Measurements from ENCODE around the gene DOCK11.
"Not testable (repeated sequence)": the region's sequence is repeated elsewhere in the genome, so short reads cannot be mapped to it uniquely, and the experiment has no call there.

Gene DOCK11

DNA sequence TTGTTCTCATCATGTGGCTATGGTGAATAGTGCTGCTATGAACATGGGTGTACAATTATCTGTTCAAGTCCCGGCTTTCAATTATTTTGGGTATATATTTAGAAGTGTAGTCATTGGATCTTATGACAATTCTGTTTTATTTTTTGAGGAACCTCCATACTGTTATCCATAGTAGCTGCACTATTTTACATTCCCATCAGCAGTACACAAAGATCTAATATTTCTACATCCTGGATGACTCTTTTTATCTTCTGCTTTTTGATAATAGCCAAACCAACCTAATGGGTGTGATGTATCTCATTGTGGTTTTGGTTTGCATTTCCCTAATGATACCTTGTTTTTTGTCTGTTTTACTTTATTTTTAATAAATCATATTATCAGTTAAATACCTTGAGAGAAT, 218.9 kb downstream of the DOCK11 start (continued):
- TF ChIP-seq, protein P1, sequence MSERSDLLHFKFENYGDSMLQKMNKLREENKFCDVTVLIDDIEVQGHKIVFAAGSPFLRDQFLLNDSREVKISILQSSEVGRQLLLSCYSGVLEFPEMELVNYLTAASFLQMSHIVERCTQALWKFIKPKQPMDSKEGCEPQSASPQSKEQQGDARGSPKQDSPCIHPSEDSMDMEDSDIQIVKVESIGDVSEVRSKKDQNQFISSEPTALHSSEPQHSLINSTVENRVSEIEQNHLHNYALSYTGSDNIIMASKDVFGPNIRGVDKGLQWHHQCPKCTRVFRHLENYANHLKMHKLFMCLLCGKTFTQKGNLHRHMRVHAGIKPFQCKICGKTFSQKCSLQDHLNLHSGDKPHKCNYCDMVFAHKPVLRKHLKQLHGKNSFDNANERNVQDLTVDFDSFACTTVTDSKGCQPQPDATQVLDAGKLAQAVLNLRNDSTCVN (tag by site-specific recombination; optimal IDR thresholded peaks at IDR 0.05), result no peak
- TF ChIP-seq REPIN1 (tag by site-specific recombination; IDR thresholded peaks at IDR 0.05; ENCODE audit: low read depth) (no peak), ZNF610 (tag by site-specific recombination; IDR thresholded peaks at IDR 0.05; ENCODE audit: borderline replicate concordance) (no peak), ZNF394 (tag by site-specific recombination; IDR thresholded peaks at IDR 0.05; ENCODE audit: borderline replicate concordance) (no peak), ZNF571 (tag by site-specific recombination; IDR thresholded peaks at IDR 0.05) (no peak), BCL11B (tag by site-specific recombination; IDR thresholded peaks at IDR 0.05; ENCODE audit: low read depth) (no peak)

DNA sequence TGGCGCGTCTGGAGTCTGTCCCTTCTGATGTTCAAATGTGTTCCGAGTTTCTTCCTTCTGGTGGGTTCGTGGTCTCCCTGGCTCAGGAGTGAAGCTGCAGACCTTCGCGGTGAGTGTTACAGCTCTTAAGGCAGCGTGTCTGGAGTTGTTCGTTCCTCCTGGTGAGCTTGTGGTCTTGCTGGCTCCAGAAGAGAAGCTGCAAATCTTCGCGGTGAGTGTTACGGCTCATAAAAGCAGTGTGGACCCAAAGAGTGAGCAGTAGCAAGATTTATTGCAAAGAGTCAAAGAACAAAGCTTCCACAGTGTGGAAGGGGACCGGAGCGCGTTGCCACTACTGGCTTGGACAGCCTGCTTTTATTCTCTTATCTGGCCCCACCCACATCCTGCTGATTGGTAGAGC, 220.3 kb downstream of the DOCK11 start:
- H3K36me3 ChIP-seq (ENCODE audit: control insufficient read depth in 2 of 2, insufficient read depth in 1 of 2, low read length in 2 of 2); H3K4me1 ChIP-seq (ENCODE audit: control insufficient read depth, insufficient read depth, low read length); H3K27ac ChIP-seq (ENCODE audit: extremely low read depth, low read depth, low read length); H3K9me3 ChIP-seq (ENCODE audit: control insufficient read depth, insufficient read depth, low read depth, low read length); H3K4me3 ChIP-seq (ENCODE audit: low read depth, low read length); POLR2A ChIA-PET: not testable (repeated sequence)
- CTCF ChIA-PET, result interaction anchor here (0.6 kb wide), 1 partner anchor 1848 kb away, joined by 3 read pairs; no protein-coding TSS in a partner anchor

GRCh38 chrX:118716833-118717232, 221.2 kb downstream of the DOCK11 start:
- H3K4me3 ChIP-seq (ENCODE audit: low read depth, low read length); H3K36me3 ChIP-seq (ENCODE audit: control insufficient read depth in 2 of 2, insufficient read depth in 1 of 2, low read length in 2 of 2); POLR2A ChIA-PET; H3K27ac ChIP-seq (ENCODE audit: extremely low read depth, low read depth, low read length); CTCF ChIA-PET; H3K9me3 ChIP-seq (ENCODE audit: control insufficient read depth, insufficient read depth, low read depth, low read length); H3K4me1 ChIP-seq (ENCODE audit: control insufficient read depth, insufficient read depth, low read length): not testable (repeated sequence)

GRCh38 chrX:118717678-118718391, 222.2 kb downstream of the DOCK11 start:
- ChIA-PET POLR2A (no interaction called here), CTCF (no interaction called here)
- Histone ChIP-seq H3K27ac (ENCODE audit: extremely low read depth, low read depth, low read length) (no peak overlapping the region), H3K4me3 (ENCODE audit: low read depth, low read length) (no peak overlapping the region), H3K36me3 (ENCODE audit: control insufficient read depth in 2 of 2, insufficient read depth in 1 of 2, low read length in 2 of 2) (no peaks in the 10 kb centered on the region), H3K9me3 (ENCODE audit: control insufficient read depth, insufficient read depth, low read depth, low read length) (no peaks in the 10 kb centered on the region), H3K4me1 (ENCODE audit: control insufficient read depth, insufficient read depth, low read length) (no peaks in the 10 kb centered on the region)
- TF ChIP-seq ZFP37 (tag by site-specific recombination; IDR thresholded peaks at IDR 0.05) (no peak), RBAK (tag by site-specific recombination; IDR thresholded peaks at IDR 0.05) (no peak), ZNF426 (tag by site-specific recombination; IDR thresholded peaks at IDR 0.05) (no peak), TCF7L2 (IDR thresholded peaks at IDR 0.05; ENCODE audit: borderline replicate concordance, low read depth, low read length) (no peak), ZFP3 (tag by site-specific recombination; IDR thresholded peaks at IDR 0.05; ENCODE audit: low read depth) (no peak), ZNF174 (tag by site-specific recombination; IDR thresholded peaks at IDR 0.05) (no peak), ZNF121 (tag by site-specific recombination; IDR thresholded peaks at IDR 0.05) (no peak), ZNF548 (tag by site-specific recombination; IDR thresholded peaks at IDR 0.05) (no peak), ZNF184 (tag by site-specific recombination; IDR thresholded peaks at IDR 0.05) (no peak), ZBTB49 (tag by site-specific recombination; IDR thresholded peaks at IDR 0.05; ENCODE audit: low read depth) (no peak)

Data from HEK293 (cell line).